ENCODE measurements around the gene PPP1R36.

DNA sequence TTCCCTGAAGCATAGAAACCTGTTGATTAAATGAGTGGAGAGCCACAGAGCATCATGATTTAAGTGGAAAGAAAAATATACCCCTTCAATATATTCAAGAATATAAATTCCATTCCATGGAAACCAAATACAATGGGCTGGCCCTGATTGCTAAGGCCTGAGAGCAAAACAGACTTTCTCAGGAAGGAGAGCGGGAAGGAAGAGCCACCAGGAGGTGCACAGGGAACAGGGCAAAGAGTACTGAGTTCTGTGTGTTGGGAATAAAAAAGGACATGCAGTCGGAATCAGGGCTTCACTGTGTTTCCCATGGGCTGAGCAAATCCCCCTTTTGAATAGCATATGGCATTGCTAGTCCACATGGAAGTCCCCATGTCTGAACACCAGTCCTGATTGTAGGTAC, 84.8 kb downstream of the PPP1R36 start:
- TF ChIP-seq, protein P1, sequence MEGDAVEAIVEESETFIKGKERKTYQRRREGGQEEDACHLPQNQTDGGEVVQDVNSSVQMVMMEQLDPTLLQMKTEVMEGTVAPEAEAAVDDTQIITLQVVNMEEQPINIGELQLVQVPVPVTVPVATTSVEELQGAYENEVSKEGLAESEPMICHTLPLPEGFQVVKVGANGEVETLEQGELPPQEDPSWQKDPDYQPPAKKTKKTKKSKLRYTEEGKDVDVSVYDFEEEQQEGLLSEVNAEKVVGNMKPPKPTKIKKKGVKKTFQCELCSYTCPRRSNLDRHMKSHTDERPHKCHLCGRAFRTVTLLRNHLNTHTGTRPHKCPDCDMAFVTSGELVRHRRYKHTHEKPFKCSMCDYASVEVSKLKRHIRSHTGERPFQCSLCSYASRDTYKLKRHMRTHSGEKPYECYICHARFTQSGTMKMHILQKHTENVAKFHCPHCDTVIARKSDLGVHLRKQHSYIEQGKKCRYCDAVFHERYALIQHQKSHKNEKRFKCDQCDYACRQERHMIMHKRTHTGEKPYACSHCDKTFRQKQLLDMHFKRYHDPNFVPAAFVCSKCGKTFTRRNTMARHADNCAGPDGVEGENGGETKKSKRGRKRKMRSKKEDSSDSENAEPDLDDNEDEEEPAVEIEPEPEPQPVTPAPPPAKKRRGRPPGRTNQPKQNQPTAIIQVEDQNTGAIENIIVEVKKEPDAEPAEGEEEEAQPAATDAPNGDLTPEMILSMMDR (IDR thresholded peaks at IDR 0.05; ENCODE audit: low read length), result no peak
- TF ChIP-seq EZH2 (optimal IDR thresholded peaks at IDR 0.05; ENCODE audit: low read depth, low read length), result no peak
